KOPT-K1 (cell line): ENCODE results near the gene STK11.

Experiments
- H3K27ac ChIP-seq: fragments of 200-600 bp; sonication (generic); 2 replicates; pipeline ENCODE4 v1.5.1; 2016; ENCODE audit warnings: antibody characterized with exemption, mild to moderate bottlenecking, low read depth, low read length; ENCODE audit not compliant: poor library complexity, severe bottlenecking
- H3K36me3 ChIP-seq: fragments of 200-600 bp; sonication (generic); 2 replicates; pipeline ENCODE4 v1.5.1; 2017; ENCODE audit warnings: antibody characterized with exemption, mild to moderate bottlenecking, low read length, moderate library complexity; ENCODE audit not compliant: insufficient read depth
- H3K9me3 ChIP-seq: fragments of 200-600 bp; sonication (generic); 2 replicates; pipeline ENCODE4 v1.5.1; 2017; ENCODE audit warnings: antibody characterized with exemption, low read length, mild to moderate bottlenecking; ENCODE audit not compliant: insufficient read depth, poor library complexity, severe bottlenecking

STK11 gene

GRCh38 chr19:1224847-1225246, 19.3 kb downstream of the STK11 start:
- no peak overlapping the region for H3K27ac ChIP-seq
- peaks cover 67% of the 10 kb centered on the region; the same call in 1 of the 2 replicates for H3K36me3 ChIP-seq

GRCh38 chr19:1225440-1226226, 20.1 kb downstream of the STK11 start:
- no peaks in the 10 kb centered on the region for H3K9me3 ChIP-seq
- peaks cover 59% of the 10 kb centered on the region; the same call in 1 of the 2 replicates for H3K36me3 ChIP-seq
- H3K27ac ChIP-seq, result no peak overlapping the region

More at GRCh38 chr19:1224847-1225246, 19.3 kb downstream of the STK11 start:
- H3K9me3 ChIP-seq, result no peaks in the 10 kb centered on the region

DNA sequence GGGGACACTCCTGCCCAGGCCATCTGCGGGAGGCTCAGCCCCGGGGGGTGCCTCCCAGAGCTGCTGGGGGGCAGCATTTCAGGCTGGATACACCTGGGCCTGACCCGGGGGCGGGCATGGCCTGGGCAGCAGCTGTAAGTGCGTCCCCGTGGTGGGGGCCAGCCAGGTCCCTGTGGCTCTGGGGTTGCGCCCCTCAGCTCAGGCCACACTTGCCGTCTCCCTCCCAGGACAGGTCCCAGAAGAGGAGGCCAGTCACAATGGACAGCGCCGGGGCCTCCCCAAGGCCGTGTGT, 20.6 kb downstream of the STK11 start:
- H3K36me3 ChIP-seq, result peaks cover 54% of the 10 kb centered on the region; the same call in 1 of the 2 replicates

DNA sequence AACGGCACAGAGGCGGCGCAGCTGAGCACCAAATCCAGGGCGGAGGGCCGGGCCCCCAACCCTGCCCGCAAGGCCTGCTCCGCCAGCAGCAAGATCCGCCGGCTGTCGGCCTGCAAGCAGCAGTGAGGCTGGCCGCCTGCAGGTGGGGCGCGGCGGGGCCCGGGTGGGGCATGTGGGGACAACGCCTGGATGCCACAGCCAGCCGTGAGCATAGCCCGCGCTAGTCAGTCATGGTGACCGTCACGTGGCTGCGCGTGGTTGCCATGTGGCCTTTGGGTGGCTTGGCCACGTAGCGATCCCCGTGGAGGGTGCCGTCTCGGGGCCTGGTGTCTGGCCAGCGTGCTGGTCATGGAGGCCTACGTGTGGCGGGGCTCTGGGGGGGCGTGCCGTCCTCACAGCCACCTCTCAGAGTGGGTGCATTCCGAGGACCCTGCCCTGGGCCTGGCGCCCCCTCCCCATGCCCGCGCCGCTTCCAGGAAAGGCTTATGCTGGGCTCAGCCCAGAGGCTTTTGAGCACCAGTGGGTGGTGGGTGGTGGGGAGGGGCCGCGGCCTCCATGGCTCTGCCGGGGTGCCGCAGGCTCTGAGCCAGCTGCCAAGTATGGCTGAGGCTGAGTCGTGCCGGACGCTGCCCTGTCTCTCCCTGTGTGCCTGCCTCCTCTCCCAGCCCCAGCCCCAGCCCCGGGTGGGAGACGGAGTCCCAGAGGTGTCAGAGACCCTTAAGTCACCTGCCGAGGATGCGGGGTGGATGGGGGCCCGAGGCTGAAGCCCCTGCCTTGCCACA, 21.1 kb downstream of the STK11 start:
- Histone ChIP-seq H3K9me3 (no peaks in the 10 kb centered on the region), H3K27ac (no peak overlapping the region), H3K36me3 (peaks cover 48% of the 10 kb centered on the region; the same call in 1 of the 2 replicates)

More for the DNA sequence above, 20.6 kb downstream of the STK11 start:
- H3K27ac ChIP-seq, result no peak overlapping the region
- no peaks in the 10 kb centered on the region for H3K9me3 ChIP-seq

DNA sequence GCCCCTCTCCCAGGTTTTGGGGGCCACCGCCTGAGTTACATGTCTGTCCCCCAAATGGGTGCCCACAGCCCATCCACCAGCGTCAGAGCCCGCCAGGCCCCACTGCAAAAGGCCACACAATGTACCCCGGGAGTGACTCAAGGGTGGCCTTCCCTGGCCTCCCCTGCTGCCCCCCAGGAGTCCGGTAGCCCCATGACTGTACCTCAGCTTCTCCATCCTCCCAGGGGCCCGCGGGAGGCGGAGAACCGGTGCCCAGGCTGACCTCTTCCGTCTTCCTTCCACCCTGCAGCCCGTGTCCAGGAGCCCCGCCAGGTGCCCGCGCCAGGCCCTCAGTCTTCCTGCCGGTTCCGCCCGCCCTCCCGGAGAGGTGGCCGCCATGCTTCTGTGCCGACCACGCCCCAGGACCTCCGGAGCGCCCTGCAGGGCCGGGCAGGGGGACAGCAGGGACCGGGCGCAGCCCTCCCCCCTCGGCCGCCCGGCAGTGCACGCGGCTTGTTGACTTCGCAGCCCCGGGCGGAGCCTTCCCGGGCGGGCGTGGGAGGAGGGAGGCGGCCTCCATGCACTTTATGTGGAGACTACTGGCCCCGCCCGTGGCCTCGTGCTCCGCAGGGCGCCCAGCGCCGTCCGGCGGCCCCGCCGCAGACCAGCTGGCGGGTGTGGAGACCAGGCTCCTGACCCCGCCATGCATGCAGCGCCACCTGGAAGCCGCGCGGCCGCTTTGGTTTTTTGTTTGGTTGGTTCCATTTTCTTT, 21.9 kb downstream of the STK11 start:
- no peak overlapping the region for H3K27ac ChIP-seq
- H3K36me3 ChIP-seq, result peaks cover 42% of the 10 kb centered on the region; the same call in 1 of the 2 replicates
- no peaks in the 10 kb centered on the region for H3K9me3 ChIP-seq

DNA sequence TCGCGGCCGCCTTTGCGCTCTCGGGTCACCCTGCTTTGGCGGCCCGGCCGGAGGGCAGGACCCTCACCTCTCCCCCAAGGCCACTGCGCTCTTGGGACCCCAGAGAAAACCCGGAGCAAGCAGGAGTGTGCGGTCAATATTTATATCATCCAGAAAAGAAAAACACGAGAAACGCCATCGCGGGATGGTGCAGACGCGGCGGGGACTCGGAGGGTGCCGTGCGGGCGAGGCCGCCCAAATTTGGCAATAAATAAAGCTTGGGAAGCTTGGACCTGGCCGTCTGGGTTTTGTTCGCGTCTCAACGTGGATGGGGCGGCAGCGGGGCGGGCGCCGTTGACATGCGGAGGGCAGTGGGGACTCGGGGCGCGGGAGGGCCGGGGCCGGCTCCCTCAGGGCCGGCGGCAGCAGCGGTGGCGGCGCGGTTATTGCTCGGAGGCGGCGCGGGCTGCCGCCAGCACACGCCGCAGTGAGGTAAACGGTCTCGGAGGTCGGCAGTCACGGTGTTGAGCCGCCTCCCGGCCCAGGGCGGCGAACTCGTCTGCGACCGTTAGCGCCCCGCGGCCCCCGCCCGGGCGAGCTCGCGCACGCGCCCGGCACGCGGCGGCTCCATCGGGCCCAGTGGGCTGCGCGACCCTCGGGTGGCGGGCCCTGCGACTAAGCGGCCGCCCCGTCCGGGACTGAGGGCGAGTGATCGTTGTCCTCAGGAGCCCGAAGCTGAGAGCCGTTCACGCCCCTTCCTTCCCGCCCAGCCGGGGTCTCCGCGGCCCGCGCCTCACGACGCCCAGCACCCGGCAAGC, 22.8 kb downstream of the STK11 start:
- Histone ChIP-seq H3K9me3 (no peaks in the 10 kb centered on the region), H3K27ac (no peak overlapping the region), H3K36me3 (peaks cover 33% of the 10 kb centered on the region; the same call in 1 of the 2 replicates)

GRCh38 chr19:1229056-1229923, 23.7 kb downstream of the STK11 start:
- Histone ChIP-seq H3K36me3 (peaks cover 25% of the 10 kb centered on the region; the same call in 1 of the 2 replicates), H3K9me3 (no peaks in the 10 kb centered on the region), H3K27ac (no peak overlapping the region)

- no peaks in the 10 kb centered on the region for H3K9me3 ChIP-seq
- H3K36me3 ChIP-seq, result peaks cover 19% of the 10 kb centered on the region; the same call in 1 of the 2 replicates
- H3K27ac ChIP-seq, result no peak overlapping the region
These were observed 24.6 kb downstream of the STK11 start for GRCh38 chr19:1229924-1230782.

DNA sequence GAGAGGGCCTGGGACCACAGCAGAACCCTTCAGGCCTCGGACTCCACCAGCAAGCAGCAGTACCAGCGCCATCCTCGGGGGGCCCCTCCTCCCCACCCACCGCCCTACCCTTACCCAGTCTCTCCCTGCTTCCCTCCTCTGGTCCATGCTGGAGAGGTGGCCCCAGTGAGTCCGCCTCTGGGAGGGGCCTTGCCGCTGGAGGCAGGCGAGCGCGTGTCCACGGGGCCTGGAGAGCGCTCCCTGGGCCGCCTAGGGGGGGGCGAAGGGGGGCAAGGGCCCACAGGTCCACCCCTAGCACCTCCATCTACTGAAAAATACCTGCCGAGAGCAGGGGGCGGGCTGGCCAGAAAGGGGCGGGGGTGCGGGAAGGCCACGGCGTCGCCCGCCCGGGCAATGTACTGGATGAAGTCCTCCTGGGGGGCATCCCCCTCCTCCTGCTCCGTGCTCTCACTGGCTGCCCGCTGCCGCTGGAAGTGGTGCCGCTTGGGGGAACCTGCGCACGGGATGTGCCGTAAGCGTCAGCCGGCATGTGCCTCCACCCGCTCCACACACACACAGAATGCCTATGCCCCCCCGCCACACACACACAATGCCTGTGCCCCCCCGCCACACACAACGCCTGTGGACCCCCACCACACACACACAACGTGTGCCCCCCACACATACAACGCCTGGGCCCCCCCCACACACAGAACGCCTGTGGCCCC, 25.4 kb downstream of the STK11 start:
- Histone ChIP-seq H3K27ac (no peak overlapping the region), H3K9me3 (no peaks in the 10 kb centered on the region), H3K36me3 (peaks cover 17% of the 10 kb centered on the region; the same call in 1 of the 2 replicates)

DNA sequence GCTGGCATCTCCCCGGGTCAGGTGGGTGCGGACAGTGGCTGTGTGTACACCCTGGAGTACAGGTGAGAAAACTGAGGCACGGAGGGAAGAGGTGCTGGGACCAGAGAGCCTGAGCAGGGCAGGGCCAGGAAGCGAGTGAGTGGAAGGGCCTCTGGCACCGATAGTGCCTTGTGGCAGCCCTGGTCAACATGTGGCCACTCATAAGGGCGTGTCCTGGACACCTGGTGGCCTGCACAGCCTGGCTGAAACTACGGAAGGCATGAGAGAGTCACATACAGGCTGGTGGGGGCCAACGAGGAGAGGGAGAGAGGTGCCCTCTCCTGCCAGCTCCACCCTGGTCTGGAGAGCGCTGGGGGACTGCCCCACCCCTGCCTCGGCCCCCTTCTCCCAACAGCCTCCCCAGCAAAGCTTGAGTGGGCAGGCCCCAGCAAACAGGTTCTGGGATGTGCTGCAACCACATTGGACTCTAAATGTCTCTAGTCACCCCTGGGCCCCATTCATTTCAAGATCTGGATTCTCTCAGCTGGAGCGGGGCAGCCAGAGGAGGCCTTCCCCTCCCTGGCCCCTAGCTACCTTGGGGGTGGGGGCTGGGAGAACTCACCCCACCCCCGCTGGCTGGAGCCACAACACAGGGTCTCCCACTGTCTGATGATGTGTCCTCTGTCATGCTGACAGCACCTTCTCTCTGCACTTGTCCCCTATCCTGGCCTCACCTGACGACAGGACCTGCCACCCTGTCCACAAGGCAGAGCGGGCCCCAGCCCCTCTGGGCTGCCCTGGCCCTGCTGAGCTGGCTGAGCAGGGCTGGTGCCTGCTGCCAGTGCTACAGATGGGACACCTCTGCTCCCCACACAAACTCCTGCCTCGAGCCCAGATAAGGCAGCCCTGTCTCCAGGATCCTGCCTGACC, 26.4 kb downstream of the STK11 start:
- Histone ChIP-seq H3K27ac (no peak overlapping the region), H3K36me3 (peaks cover 7% of the 10 kb centered on the region; the same call in 1 of the 2 replicates), H3K9me3 (no peaks in the 10 kb centered on the region)

- Histone ChIP-seq H3K27ac (no peak overlapping the region), H3K36me3 (0 out of 2 replicates have a peak, but pooled peaks cover under 1% of the 10 kb centered on the region), H3K9me3 (no peaks in the 10 kb centered on the region)
These were observed 27.1 kb downstream of the STK11 start for GRCh38 chr19:1232652-1233072.
